GM21360 (cell line): ENCODE data around the gene ACTA2.
A peak's percentile ranks its signal among the peaks of the same experiment; 100 is the strongest.

Experiments used
- ATAC-seq: cut with Tn5 transposase; IDR thresholded peaks from one replicate; pipeline ENCODE4 v1.9.1; 2021; ENCODE audit warnings: mild to moderate bottlenecking, moderate library complexity; ENCODE audit not compliant: unreplicated experiment

ACTA2 gene

DNA sequence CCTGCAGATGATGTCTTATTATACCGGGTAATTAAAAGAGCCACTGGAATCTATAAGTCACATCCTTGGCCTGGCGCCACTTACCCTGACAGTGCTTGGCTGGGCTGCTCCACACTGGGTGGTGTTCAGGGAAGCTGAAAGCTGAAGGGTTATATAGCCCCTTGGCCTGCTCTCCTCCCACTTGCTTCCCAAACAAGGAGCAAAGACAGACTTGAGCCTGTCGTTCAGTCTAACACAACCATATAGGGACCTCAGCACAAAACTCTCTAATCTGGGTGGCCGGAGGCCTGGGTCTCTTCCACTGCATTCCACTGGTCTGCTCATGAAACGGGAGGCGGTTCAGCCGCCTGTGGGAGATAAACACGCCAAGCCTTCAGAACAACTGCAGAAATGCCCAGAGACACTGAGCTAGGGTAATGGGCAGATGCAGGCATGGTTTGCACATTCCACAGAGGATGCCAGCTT lies at the start of gene ACTA2:
Gene ACTA2, minus strand, starts transcription at position 127 of the 465 bp plus-strand sequence. CDS start 3,843 bp downstream, outside the sequence.
- ATAC-seq, result no peak

DNA sequence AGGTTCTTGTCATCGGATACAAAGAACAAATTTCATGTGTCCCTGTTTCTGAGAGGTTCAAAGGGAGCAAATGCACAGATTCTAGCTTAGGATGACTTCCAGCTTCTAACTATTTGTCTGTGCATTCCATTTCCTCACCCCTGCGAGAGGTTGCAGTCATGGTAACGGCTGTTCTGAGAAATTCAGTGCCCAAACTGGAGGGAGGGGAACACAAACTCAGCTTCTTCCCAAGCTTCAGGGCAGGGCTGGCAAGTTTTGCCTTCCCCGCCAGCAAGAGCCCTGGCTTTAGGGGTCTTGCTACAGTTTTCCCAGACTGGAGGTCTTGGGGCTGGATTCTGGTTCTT lies 49.1 kb upstream of the ACTA2 start:
- ATAC-seq, result no peak

DNA sequence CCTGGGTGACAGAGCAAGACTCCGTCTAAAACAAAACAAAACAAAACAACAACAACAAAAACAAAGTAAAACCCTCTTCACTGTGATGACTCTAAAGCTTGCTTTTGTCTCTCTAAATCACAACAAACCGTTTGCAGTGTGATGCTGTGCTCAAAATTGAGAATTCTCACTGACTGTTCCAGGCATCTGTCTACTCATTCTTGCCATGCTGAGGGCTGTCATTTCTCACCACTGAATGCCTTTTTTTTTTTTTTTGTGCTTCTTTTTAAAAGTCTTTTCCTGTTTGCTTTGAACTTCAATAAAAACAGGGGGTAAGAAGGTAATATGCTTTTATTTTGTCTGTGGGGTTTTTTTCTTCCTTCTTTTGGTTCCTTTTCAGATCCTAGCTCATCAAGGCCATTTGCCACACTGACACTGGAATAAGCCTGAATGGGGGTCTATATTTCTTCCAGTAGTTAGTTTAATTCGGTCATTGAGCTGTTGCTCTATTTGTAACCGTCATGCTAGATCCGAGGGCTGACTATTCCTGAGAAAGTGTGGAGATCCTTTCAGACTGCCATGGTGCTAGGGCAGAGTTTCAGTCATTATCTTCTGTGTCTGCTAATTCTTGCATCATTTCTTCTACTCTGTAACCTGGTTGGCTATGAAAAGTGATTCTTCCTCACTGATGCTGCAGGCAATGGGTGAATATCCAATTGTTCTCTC lies 48.6 kb upstream of the ACTA2 start:
- ATAC-seq, result no peak

DNA sequence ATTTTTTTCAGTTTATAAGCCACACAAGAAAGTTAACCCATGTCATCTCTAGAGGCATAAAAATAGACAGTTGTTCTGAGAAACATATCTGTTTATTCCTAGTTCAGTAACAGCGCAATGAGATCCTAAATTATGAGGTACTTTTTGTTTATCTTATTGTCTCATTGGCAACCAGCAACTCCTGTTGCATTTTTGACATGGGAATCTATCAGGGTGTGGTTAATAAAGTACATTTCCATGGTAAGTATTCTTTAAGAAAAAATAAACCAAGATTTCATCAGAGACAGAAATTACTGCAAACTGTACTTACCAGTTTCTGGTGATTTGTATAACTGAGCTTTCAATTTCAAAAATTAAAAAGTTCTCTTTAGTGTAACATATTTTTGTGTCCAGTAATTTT lies 47.1 kb upstream of the ACTA2 start:
- ATAC-seq, result no peak

DNA sequence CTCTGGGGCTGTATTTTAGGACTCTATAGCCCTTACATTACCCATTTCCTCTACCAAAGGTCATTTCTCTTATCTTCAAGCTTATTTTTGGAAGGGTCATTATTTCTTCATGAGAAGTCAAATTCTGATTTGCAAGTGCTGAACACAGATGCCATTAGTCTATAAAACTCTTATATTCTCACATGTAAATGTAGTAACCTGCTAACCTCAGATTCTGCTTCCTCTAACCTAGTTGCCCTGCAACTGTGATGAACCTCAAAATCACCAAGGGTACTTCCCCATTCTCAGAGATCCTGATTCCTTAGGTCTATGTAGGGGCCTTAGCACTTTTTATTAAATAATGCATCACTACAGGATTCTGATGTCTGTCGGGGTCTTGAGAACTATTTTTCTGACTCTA lies 44.4 kb upstream of the ACTA2 start:
- ATAC-seq, result no peak

- ATAC-seq, result no peak
Observed at GRCh38 chr10:88995156-88995876, 42.7 kb upstream of the ACTA2 start.

DNA sequence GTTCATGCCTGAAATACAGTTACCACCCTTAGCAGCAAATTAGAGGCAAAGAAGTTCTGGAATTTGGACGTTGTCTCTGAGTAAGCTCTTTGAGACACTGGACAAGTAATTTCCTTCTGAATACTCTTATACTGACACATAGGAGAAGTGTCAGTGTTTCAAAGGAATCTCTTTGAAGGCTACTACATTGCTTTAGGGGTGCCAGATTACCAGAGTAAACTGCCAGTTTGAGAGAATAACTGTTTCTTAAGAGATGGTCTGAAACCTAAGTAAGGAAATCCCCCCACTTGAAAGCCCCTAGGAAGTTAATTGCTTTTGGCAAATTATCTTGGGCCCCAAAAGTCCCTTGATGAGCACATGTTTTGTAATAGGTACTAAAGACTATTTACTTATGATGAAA lies 41.4 kb upstream of the ACTA2 start:
- no peak for ATAC-seq

GRCh38 chr10:88992921-88993524 lies 40.5 kb upstream of the ACTA2 start:
- no peak for ATAC-seq

GRCh38 chr10:88991899-88992320 lies 39.3 kb upstream of the ACTA2 start:
- no peak for ATAC-seq

GRCh38 chr10:88991161-88991898 lies 38.8 kb upstream of the ACTA2 start:
- peak; percentile 29 for ATAC-seq

GRCh38 chr10:88990384-88991160 lies 38.0 kb upstream of the ACTA2 start, which contains the start of gene FAS:
FAS (plus strand) TSS chr10:88990798; CDS start chr10:88990877, 79 bp downstream.
- peak; percentile 54 for ATAC-seq

GRCh38 chr10:88989824-88990383 lies 37.3 kb upstream of the ACTA2 start:
- peak; percentile 1 for ATAC-seq

DNA sequence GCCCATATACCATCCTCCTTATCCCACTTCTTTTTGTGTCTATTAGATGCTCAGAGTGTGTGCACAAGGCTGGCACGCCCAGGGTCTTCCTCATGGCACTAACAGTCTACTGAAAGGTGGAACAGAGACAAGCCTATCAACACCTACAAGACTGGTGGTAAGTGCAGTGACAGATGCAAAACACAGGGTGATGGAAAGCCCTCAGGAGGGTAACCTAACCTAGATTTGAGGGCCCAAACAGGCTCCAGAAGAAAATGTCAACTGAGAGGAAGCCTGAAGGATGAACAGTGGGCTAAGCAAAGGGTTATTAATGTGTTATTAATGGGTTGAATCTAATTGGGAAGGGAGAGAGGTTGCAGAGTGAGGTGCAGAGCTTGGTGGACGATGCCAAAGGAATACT lies 36.9 kb upstream of the ACTA2 start:
- no peak for ATAC-seq

GRCh38 chr10:88987840-88988239 lies 35.3 kb upstream of the ACTA2 start:
- ATAC-seq, result no peak

- no peak for ATAC-seq
Observed at GRCh38 chr10:88987243-88987725, 34.7 kb upstream of the ACTA2 start.

DNA sequence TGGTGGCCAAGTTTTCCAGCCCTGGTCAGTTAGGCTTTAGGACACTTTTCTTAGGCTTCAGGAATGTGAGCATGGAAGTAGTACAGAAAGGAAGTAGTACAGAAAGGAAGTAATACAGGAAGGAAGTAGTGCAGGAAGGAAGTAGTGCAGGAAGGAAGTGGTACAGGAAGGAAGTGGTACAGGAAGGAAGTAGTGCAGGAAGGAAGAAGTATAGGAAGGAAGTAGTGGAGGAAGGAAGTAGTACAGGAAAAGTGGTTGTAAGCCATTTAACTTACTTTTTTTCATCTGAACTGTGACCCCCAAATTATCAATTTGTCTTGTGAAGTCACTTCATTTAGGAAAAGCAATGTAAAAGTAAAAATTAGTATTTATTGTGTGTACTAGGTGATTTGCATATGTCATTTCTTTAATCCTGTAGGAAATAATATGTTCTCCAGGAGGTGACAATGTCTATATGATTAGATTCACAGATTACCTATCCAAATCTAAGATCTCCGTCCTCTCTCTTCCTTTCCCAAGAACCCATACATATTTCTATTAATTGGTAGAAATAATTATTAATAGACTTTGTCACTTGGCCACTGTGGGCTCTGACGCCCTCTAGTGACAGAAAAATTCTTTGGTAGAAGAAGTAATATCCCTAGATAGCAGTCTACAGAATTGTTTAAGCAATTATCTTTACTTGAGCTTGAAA lies 34.1 kb upstream of the ACTA2 start:
- ATAC-seq, result no peak

GRCh38 chr10:88984525-88984924 lies 32.0 kb upstream of the ACTA2 start:
- no peak for ATAC-seq

GRCh38 chr10:88983939-88984338 lies 31.4 kb upstream of the ACTA2 start:
- ATAC-seq, result no peak

DNA sequence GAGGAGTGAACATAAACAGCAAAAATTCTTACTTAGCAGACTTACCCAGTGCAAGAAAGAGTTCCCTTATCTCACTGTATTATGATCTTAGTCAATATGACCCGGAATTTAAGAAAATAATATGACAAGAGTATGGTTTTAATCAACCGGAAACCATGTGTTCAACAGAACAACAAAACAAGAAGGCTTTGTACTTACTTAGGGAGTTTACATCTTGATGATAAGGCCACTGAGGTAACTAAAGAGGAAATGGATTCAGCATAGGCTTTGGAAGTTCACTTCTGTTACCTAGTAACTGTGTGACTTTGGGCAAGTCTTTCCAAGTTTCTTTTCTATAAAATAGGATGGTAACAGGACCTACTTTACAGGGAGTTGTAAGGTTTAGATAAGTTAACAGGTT lies 30.6 kb upstream of the ACTA2 start:
- ATAC-seq, result no peak
